KBM-7 (cell line): ENCODE measurements around the gene DENND1B.
"Not testable (repeated sequence)": the region's sequence is repeated elsewhere in the genome, so short reads cannot be mapped to it uniquely, and the experiment has no call there.

Experiments
- DNase-seq: peaks from one replicate; pipeline ENCODE4 v3.0.0-alpha.2; 2015
- in situ Hi-C: fragments of 300-500 bp; cut with MboI; formaldehyde crosslinking; loops from 2 replicates; pipeline ENCODE4 v1.14.3; 2020; ENCODE audit warnings: low sequenced_read_pairs, low pct_unique_long_range_greater_than_20kb, mixed read lengths

The DENND1B gene

GRCh38 chr1:197604302-197604701 is 171.0 kb downstream of the DENND1B start:
- DNase-seq = no peak
- in situ Hi-C loops = no loop called here

GRCh38 chr1:197600751-197601150 is 174.5 kb downstream of the DENND1B start:
- DNase-seq = no peak
- in situ Hi-C loops = no loop called here

DNA sequence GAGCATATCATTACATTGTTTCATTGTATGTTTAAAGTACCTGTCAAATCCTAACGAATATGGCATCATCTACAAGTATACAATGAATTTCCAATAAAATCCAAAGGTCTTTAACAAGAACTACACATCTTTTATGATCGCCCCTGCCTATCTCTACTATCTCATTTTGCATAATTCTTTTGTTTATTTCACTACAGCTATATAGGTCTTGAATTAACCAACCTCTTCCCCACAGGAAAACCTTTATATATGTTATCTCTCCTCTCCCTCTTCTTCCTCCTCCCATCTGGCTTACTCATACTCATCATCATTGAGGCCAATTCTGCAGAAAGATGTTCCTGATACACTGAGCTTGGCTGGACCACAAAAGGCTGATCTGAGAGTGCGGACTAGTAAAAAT is 175.5 kb downstream of the DENND1B start:
- DNase-seq = no peak
- in situ Hi-C loops = no loop called here

DNA sequence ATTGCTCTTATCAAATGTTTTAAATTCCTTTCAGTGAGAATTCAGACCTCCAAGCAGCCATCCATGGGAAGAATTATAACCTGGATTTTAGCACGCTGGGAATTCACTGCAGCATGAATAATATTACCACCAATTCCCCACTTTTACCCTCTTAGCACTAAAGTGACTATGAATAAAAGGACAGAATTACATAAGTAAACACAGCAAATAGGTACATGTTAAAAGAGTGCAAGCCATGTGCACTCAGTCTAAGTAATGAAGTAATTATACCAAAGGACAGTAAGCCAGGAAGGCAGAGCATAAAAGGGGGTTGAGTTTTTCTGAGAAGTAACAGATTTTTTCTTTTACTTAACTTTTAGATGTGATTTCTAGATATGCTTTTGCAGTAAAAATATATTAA is 176.3 kb downstream of the DENND1B start:
- no peak for DNase-seq
- in situ Hi-C loops = no loop called here

- DNase-seq = no peak
- in situ Hi-C loops = no loop called here
Measured at GRCh38 chr1:197595304-197595904, 179.9 kb downstream of the DENND1B start.

DNA sequence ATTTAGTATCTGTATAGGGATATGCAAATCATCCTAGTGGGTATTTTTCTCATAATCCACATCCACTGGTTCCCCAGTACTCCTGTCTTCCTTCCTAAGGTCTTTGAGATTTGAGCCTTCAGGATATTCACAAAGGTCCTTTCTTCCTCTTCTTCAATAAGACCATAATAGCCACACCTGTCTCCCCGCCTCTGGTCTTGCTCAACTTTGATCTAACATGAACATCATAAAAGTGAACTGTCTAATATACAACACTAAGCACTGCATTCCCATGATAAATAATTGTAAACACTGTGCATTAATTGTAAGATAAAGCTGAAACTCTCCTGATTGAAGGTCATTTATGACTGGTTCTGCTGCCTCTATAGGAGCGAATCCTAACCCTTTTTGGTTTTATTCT is 184.6 kb downstream of the DENND1B start:
- in situ Hi-C loops = no loop called here
- DNase-seq = no peak

DNA sequence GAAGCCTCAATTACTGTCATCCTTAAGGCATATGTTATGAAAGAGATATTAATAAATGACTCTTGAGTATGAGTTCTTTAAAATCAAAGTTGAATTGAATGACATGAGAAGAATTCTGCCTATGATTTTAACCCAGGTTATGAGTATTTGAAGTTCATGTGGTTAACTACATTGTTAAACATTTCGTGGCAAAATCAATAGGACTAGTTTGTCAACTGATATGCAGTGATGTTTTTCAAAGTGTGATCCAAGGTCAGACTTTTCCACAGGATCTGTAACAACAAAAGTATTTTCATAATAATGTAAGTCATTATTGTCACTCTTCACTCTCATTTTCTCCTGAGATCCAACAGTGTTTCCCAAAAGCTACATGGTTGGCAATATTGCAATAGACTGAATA is 189.5 kb downstream of the DENND1B start:
- DNase-seq = no peak
- in situ Hi-C loops = no loop called here

DNA sequence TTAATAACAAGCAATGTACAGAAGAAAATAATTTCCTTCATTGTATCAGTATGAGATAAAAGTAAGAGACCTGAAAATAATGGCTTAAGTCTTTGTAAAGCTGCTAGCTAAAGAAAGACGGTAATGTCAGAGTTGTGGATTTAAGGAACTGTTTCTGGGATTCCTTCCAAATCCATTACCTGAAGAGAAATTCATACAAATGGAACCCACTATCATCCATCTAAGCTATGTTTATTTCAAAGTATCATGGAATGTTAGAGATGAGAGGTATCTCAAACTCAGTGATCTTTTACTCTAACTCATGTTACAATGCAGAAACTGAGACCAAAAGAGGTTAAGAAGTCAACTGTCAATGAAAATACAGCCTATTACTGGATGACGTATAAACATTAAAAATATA is 197.7 kb downstream of the DENND1B start:
- in situ Hi-C loops = no loop called here
- no peak for DNase-seq

- in situ Hi-C loops, DNase-seq: not testable (repeated sequence)
Measured at GRCh38 chr1:197575531-197575930, 199.7 kb downstream of the DENND1B start.

- DNase-seq = no peak
- in situ Hi-C loops = no loop called here
Measured at GRCh38 chr1:197572169-197572568, 203.1 kb downstream of the DENND1B start.

GRCh38 chr1:197567442-197567841 is 207.8 kb downstream of the DENND1B start:
- no peak for DNase-seq
- in situ Hi-C loops = no loop called here

DNA sequence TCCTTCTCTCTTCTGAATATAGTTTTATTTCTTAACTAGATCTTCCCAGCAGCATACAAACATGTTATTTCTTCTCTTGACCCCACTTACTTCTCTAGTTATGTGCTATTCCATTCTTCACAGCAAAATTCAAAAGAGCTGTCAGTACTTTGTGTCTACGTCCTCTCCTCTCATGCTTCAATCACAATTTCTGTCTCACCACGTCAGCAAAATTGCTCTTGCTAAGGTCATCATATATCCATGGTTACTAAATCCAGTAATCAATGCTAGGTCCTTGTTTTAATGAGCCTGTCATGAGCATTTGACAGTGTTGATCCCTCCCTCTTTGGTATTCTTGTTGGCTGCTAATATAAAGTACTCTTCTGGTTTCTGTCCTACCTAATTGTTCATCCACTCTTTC is 214.2 kb downstream of the DENND1B start:
- in situ Hi-C loops = no loop called here
- DNase-seq = no peak

- in situ Hi-C loops = no loop called here
- no peak for DNase-seq
Measured at GRCh38 chr1:197559655-197560054, 215.6 kb downstream of the DENND1B start.

GRCh38 chr1:197559244-197559643 is 216.0 kb downstream of the DENND1B start:
- in situ Hi-C loops = no loop called here

GRCh38 chr1:197557302-197557701 is 218.0 kb downstream of the DENND1B start:
- no peak for DNase-seq
- in situ Hi-C loops = no loop called here

More at GRCh38 chr1:197559244-197559643, 216.0 kb downstream of the DENND1B start:
- no peak for DNase-seq

DNA sequence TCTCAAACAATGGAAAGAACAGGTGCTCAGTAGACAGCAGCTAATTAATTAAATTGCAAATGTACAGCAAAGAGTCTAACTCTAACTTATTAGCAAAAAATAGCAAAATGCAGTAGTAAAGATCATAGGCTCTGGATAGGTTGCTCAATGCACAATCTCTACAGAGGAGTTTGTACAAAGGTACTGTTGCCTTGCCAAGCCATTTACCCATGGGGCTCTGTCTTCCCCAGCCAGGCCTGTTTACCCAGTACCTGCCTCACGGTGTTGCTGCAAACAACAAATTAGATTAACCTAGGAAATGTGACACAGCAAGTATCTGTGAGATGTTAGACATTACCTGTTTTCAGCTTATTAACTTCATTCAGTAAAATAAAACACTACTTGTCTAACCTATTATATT is 222.0 kb downstream of the DENND1B start:
- no peak for DNase-seq
- in situ Hi-C loops = no loop called here

GRCh38 chr1:197546989-197547388 is 228.3 kb downstream of the DENND1B start:
- in situ Hi-C loops = no loop called here
- no peak for DNase-seq

- in situ Hi-C loops = no loop called here
- DNase-seq = no peak
Measured at GRCh38 chr1:197544553-197544952, 230.7 kb downstream of the DENND1B start.

DNA sequence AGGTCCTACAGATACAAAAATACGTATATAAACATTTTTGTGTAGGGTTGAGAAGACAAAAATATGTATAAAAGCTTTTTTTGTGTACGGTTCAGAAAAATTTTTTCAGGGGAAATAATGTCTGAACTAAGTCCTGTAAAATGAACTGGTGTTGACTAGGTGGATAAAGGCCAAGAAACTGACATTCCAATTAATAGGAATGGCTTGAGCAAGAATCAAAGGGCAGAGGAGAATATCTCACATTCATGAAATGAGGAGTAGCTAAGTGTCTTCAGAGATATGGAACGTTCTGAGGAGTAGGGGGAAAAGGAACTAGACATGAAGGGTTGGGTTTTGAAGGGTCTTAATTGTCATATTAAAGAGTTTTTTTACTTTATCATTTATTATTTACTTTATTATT is 231.2 kb downstream of the DENND1B start:
- in situ Hi-C loops = no loop called here
- no peak for DNase-seq

DNA sequence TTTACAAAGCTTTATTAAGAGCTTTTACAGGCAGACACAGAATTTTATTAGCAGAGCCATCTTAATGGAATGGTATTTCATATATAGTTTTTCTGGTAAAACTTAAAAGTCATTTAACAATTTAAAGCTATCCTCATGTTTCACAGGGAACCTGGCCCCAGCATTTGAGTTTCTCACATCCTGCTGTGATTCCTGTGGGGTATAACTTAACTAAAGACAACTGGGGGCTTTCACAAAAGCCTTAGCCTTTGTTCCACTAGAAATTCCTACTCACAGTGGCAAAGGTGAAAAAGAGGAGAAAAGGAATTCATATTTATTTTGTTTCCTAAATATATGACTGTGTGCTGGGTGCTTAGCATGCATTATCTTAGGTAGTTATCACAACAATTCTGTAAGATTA is 233.9 kb downstream of the DENND1B start:
- in situ Hi-C loops = no loop called here
- no peak for DNase-seq

- peak; percentile 26 for DNase-seq
- in situ Hi-C loops = no loop called here
Measured at GRCh38 chr1:197526736-197527371, 248.4 kb downstream of the DENND1B start.
